Lower leg skin (tissue), 4 donors: ENCODE data around the gene HAVCR1. TPM values are rescaled to one million over a fixed set of nuclear protein-coding genes. Genes with fewer than 3 reads are reported as not detected.

Source experiments
- DNase-seq, 2 donors: peaks; one replicate each; pipeline ENCODE4 v3.0.0-alpha.2; 2019; ENCODE audit warnings: low spot score in 2 of 2
- H3K4me3 ChIP-seq: fragments of 200-600 bp; sonication (generic); 2 replicates; pipeline ENCODE4 v1.5.1; 2017; ENCODE audit warnings: mild to moderate bottlenecking, low read depth; ENCODE audit not compliant: poor library complexity, severe bottlenecking
- POLR2A ChIP-seq, 2 donors: fragments of 450-650 bp; IDR thresholded peaks; one replicate each; pipeline ENCODE4 v1.6.1; 2016 to 2017; ENCODE audit warnings: antibody characterized with exemption in 2 of 2, mild to moderate bottlenecking in 1 of 2, moderate library complexity in 1 of 2
- WGBS, 2 donors: methylation state at CpG; one replicate each; pipeline ENCODE4 v1.1.5; 2018; 5-methylcytosine and 5-hydroxymethylcytosine counted together
- intact Hi-C: fragments of 100-400 bp; cut with DNase I; formaldehyde crosslinking; loops from one replicate; pipeline ENCODE4 v1.15.0; 2023; ENCODE audit warnings: low total_unique reads
- total RNA-seq, 4 donors: library from RNA; depleted of rRNA; stranded (reverse); fragments of >200 nt; gene quantifications; one replicate each; pipeline ENCODE4 v1.1.0, GENCODE V29; 2016
- TF ChIP-seq, protein P1 (sequence below), 3 donors: fragments of 450-650 bp; IDR thresholded peaks; one replicate each; pipeline ENCODE4 v1.5.1; 2016; ENCODE audit warnings: antibody characterized with exemption in 3 of 3, mild to moderate bottlenecking in 3 of 3, moderate library complexity in 2 of 3

Gene HAVCR1
- total RNA-seq, 4 donors from 2014 or later, result not detected

- 81 to 89% methylated on average over 9 of the region's 9 CpGs for WGBS, 2 donors
- intact Hi-C loops, result no loop called here
- DNase-seq, result no peak
- TF ChIP-seq, protein P1, sequence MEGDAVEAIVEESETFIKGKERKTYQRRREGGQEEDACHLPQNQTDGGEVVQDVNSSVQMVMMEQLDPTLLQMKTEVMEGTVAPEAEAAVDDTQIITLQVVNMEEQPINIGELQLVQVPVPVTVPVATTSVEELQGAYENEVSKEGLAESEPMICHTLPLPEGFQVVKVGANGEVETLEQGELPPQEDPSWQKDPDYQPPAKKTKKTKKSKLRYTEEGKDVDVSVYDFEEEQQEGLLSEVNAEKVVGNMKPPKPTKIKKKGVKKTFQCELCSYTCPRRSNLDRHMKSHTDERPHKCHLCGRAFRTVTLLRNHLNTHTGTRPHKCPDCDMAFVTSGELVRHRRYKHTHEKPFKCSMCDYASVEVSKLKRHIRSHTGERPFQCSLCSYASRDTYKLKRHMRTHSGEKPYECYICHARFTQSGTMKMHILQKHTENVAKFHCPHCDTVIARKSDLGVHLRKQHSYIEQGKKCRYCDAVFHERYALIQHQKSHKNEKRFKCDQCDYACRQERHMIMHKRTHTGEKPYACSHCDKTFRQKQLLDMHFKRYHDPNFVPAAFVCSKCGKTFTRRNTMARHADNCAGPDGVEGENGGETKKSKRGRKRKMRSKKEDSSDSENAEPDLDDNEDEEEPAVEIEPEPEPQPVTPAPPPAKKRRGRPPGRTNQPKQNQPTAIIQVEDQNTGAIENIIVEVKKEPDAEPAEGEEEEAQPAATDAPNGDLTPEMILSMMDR (IDR thresholded peaks at IDR 0.05), result no peak
- TF ChIP-seq POLR2A (IDR thresholded peaks at IDR 0.05), result no peak
- no peak overlapping the region for H3K4me3 ChIP-seq
These were observed 74.9 kb downstream of the HAVCR1 start for GRCh38 chr5:156984064-156984463.

DNA sequence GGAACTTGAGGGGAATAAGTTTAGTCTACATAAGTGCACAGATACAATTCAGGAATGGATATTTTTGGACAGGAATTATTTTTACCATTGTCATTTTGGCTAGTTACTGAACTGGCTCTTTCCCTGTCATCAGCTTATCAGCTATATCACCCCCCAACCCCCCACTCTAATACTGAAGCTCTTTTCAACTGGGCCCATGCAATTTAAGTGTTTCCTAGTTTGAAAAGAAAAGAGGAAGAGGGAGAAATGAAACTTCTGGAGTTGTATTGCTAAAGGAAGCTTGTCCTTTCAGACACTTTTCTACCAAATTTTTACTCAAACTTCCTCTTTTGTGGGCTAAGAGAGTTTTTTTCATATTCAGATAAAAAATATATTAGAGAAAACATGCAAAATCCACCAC lies 77.4 kb downstream of the HAVCR1 start:
- no peak for DNase-seq
- TF ChIP-seq POLR2A (IDR thresholded peaks at IDR 0.05), result no peak
- TF ChIP-seq, protein P1 (IDR thresholded peaks at IDR 0.05), result no peak
- intact Hi-C loops, result no loop called here
- no peak overlapping the region for H3K4me3 ChIP-seq

Other genes starting within 250 kb of the HAVCR1 start
- gene PPP1R2B, start 208.8 kb downstream of the HAVCR1 start, total RNA-seq, result not detected
- under 1 TPM in 2 of 4 donors, not detected in 2; 0.23 to 0.71 TPM for gene TIMD4, start 95.9 kb downstream of the HAVCR1 start, total RNA-seq
- gene HAVCR2, start 49.9 kb upstream of the HAVCR1 start, total RNA-seq, result 1 to 10 TPM; 4.4 to 8.1 (median 6.0) TPM
- 10 to 100 TPM in 1 of 4 donors, 1 to 10 TPM in 3; 6.2 to 11.2 (median 8.4) TPM for gene MED7, start 83.7 kb upstream of the HAVCR1 start, total RNA-seq
- gene GARIN3, start 107.1 kb upstream of the HAVCR1 start, total RNA-seq, result not detected
- 1 to 10 TPM in 3 of 4 donors, under 1 TPM in 1; 0.78 to 5.2 (median 2.1) TPM for gene ITK, start 121.7 kb upstream of the HAVCR1 start, total RNA-seq
- 10 to 100 TPM in 1 of 4 donors, 1 to 10 TPM in 3; 3.2 to 16.2 (median 7.0) TPM for gene CYFIP2, start 207.0 kb upstream of the HAVCR1 start, total RNA-seq